Esophagus muscularis mucosa (tissue), 4 donors: Measurements from ENCODE around the gene SIK3. TPM values are rescaled to one million over a fixed set of nuclear protein-coding genes. Genes with fewer than 3 reads are reported as not detected.

ENCODE experiments used
- DNase-seq: peaks from one replicate; pipeline ENCODE4 v3.0.0-alpha.2; 2017; ENCODE audit errors: extremely low spot score
- H3K27ac ChIP-seq, 4 donors: fragments of 200-600 bp; sonication (generic); replicated peaks in 1 of 4; 1 replicate in 3 of 4; 2 replicates in 1 of 4; pipeline ENCODE4 v1.5.1; 2016 to 2019; ENCODE audit warnings: mild to moderate bottlenecking in 1 of 4
- H3K27me3 ChIP-seq, 4 donors: fragments of 200-600 bp; sonication (generic); one replicate each; pipeline versions ENCODE4 v1.5.1 to v1.6.0; 2016 to 2019
- H3K36me3 ChIP-seq, 4 donors: fragments of 200-600 bp; sonication (generic); one replicate each; pipeline ENCODE4 v1.5.1; 2016 to 2019
- H3K4me1 ChIP-seq, 4 donors: fragments of 200-600 bp; sonication (generic); one replicate each; pipeline ENCODE4 v1.5.1; 2016 to 2019
- H3K4me3 ChIP-seq, 4 donors: fragments of 200-600 bp; sonication (generic); 1 replicate in 2 of 4; 2 replicates in 2 of 4; pipeline ENCODE4 v1.5.1; 2016 to 2019; ENCODE audit warnings: mild to moderate bottlenecking in 4 of 4, moderate library complexity in 1 of 4
- H3K9me3 ChIP-seq, 4 donors: fragments of 200-600 bp; sonication (generic); 1 replicate in 3 of 4; 2 replicates in 1 of 4; pipeline ENCODE4 v1.5.1; 2016 to 2019
- CTCF ChIP-seq, 3 experiments: fragments of 200-600 bp in 2 of 3; fragments of 450-650 bp in 1 of 3; sonication (generic) in 2 of 3; IDR thresholded peaks; one replicate each; pipeline ENCODE4 v1.5.1; 2017 to 2019; ENCODE audit warnings: antibody characterized with exemption in 3 of 3, mild to moderate bottlenecking in 2 of 3, moderate library complexity in 1 of 3
- EP300 ChIP-seq: sonication (generic); formaldehyde crosslinking; IDR thresholded peaks from one replicate; pipeline ENCODE4 v1.6.1; 2017; ENCODE audit warnings: antibody characterized with exemption
- POLR2A ChIP-seq: fragments of 450-650 bp; IDR thresholded peaks from one replicate; pipeline ENCODE4 v1.6.1; 2017; ENCODE audit warnings: antibody characterized with exemption, moderate library complexity, mild to moderate bottlenecking, low read depth
- POLR2AphosphoS5 ChIP-seq, 2 donors: sonication (generic); formaldehyde crosslinking; IDR thresholded peaks; one replicate each; pipeline ENCODE4 v1.6.1; 2017; ENCODE audit warnings: antibody characterized with exemption in 2 of 2
- WGBS: methylation state at CpG from one replicate; pipeline ENCODE4 v1.1.5; 2018; 5-methylcytosine and 5-hydroxymethylcytosine counted together
- intact Hi-C: fragments of 100-400 bp; cut with DNase I; formaldehyde crosslinking; loops from one replicate; pipeline ENCODE4 v1.15.1; 2023
- total RNA-seq, 4 donors: library from RNA; depleted of rRNA; stranded (reverse); fragments of >200 nt; gene quantifications; one replicate each; pipeline versions ENCODE4 v1.1.0 to v1.2.1, GENCODE V29; 2016

The SIK3 gene
- total RNA-seq, 4 donors from 2014 or later: 39.5 to 53.5 (median 42.3) TPM

GRCh38 chr11:116879800-116880625, 218.2 kb downstream of the SIK3 start:
- no peaks in the 10 kb centered on the region for H3K27me3 ChIP-seq
- TF ChIP-seq EP300 (no peak), CTCF (IDR thresholded peaks at IDR 0.05) (peak; percentile 68 to 70 (median 69)), POLR2A (no peak)
- H3K36me3 ChIP-seq: peaks cover 0 to 23% (median 10%) of the 10 kb centered on the region in 4 donors
- WGBS: 49% methylated on average over 5 of the region's 5 CpGs
- no peak overlapping the region for H3K27ac ChIP-seq
- intact Hi-C loops: loop anchor here (2.0 to 5.0 kb wide), 2 partner anchors 47 to 227 kb away; no protein-coding TSS in a partner anchor
- peaks cover 0 to 8% (median 2%) of the 10 kb centered on the region in 4 donors for H3K4me1 ChIP-seq
- H3K4me3 ChIP-seq: no peak overlapping the region
- H3K9me3 ChIP-seq: no peaks in the 10 kb centered on the region
- no peak for DNase-seq

- 94% methylated on average over 7 of the region's 8 CpGs for WGBS
- Histone ChIP-seq H3K27ac (no peak overlapping the region), H3K9me3 (no peaks in the 10 kb centered on the region), H3K4me3 (no peak overlapping the region), H3K4me1 (peaks cover 2 to 19% (median 6%) of the 10 kb centered on the region in 4 donors), H3K36me3 (peaks cover 22 to 52% (median 27%) of the 10 kb centered on the region in 4 donors), H3K27me3 (no peaks in the 10 kb centered on the region)
- no peak for TF ChIP-seq EP300
- no peak for TF ChIP-seq CTCF (IDR thresholded peaks at IDR 0.05)
- TF ChIP-seq POLR2AphosphoS5 (IDR thresholded peaks at IDR 0.05): no peak
- no peak for TF ChIP-seq POLR2A
- no peak for DNase-seq
- intact Hi-C loops: no loop called here
These were observed 221.6 kb downstream of the SIK3 start for GRCh38 chr11:116876656-116877055.

- Histone ChIP-seq H3K27ac (no peak overlapping the region), H3K4me1 (peaks cover 3 to 32% (median 6%) of the 10 kb centered on the region in 4 donors), H3K9me3 (no peaks in the 10 kb centered on the region), H3K4me3 (no peak overlapping the region), H3K36me3 (peaks cover 33 to 67% (median 37%) of the 10 kb centered on the region in 4 donors), H3K27me3 (no peaks in the 10 kb centered on the region)
- TF ChIP-seq POLR2AphosphoS5 (IDR thresholded peaks at IDR 0.05) (no peak), POLR2A (no peak), CTCF (IDR thresholded peaks at IDR 0.05) (no peak), EP300 (no peak)
- 92% methylated on average over 7 of the region's 7 CpGs for WGBS
- no peak for DNase-seq
- intact Hi-C loops: no loop called here
These were observed 223.0 kb downstream of the SIK3 start for GRCh38 chr11:116875194-116875593.

- Histone ChIP-seq H3K4me1 (peaks cover 0 to 36% (median 3%) of the 10 kb centered on the region in 4 donors), H3K4me3 (no peak overlapping the region), H3K36me3 (peaks cover 40 to 76% (median 46%) of the 10 kb centered on the region in 4 donors), H3K9me3 (no peaks in the 10 kb centered on the region), H3K27me3 (no peaks in the 10 kb centered on the region), H3K27ac (no peak overlapping the region)
- no peak for DNase-seq
- no peak for TF ChIP-seq CTCF (IDR thresholded peaks at IDR 0.05)
- no peak for TF ChIP-seq POLR2AphosphoS5 (IDR thresholded peaks at IDR 0.05)
- no peak for TF ChIP-seq POLR2A
- TF ChIP-seq EP300: no peak
- intact Hi-C loops: no loop called here
- WGBS: 70% methylated on average over 2 of the region's 2 CpGs
These were observed 224.0 kb downstream of the SIK3 start for GRCh38 chr11:116874251-116874650.
